Stimulated activated naive CD8-positive, alpha-beta T cell treated with anti-CD3 and anti-CD28 coated beads, Interleukin-15, amount 100 ng/mL, for 72 hours (primary cell): Measurements from ENCODE around the gene MACROD1.

Source experiments
- ATAC-seq: fragments of 150-1000 bp; cut with Tn5 transposase; 2 replicates; pipeline ENCODE4 v1.10.0; 2021; ENCODE audit warnings: mild to moderate bottlenecking, moderate library complexity
- DNase-seq, 2 donors: peaks; one replicate each; pipeline ENCODE4 v3.0.0; 2021 to 2022
- H3K27ac Mint-ChIP-seq, 2 donors: one replicate each; pipeline ENCODE4 v1.8.0; 2022; ENCODE audit warnings: mild to moderate bottlenecking in 2 of 2, mixed read lengths in 2 of 2, moderate library complexity in 2 of 2
- H3K27me3 Mint-ChIP-seq: one replicate; pipeline ENCODE4 v1.8.0; 2022; ENCODE audit warnings: mixed read lengths
- H3K4me1 Mint-ChIP-seq: one replicate; pipeline ENCODE4 v1.8.0; 2022; ENCODE audit warnings: mild to moderate bottlenecking, mixed read lengths
- H3K4me3 Mint-ChIP-seq, 2 donors: one replicate each; pipeline ENCODE4 v1.8.0; 2022; ENCODE audit warnings: mild to moderate bottlenecking in 2 of 2, mixed read lengths in 2 of 2, moderate library complexity in 1 of 2
- H3K9me3 Mint-ChIP-seq, 2 donors: one replicate each; pipeline ENCODE4 v1.8.0; 2022; ENCODE audit warnings: mixed read lengths in 2 of 2

The MACROD1 gene

GRCh38 chr11:64099436-64099835 is 66.5 kb downstream of the MACROD1 start:
- Mint-ChIP-seq H3K4me3 (no peak overlapping the region), H3K4me1 (no peaks in the 10 kb centered on the region), H3K27ac (peak overlapping the region in 1 of 2 donors; percentile 42), H3K27me3 (no peaks in the 10 kb centered on the region), H3K9me3 (no peaks in the 10 kb centered on the region)
- DNase-seq (no peak), ATAC-seq (no peak)

GRCh38 chr11:64098318-64098831 is 67.5 kb downstream of the MACROD1 start:
- Mint-ChIP-seq H3K9me3 (no peaks in the 10 kb centered on the region), H3K4me3 (no peak overlapping the region), H3K27ac (no peak overlapping the region), H3K27me3 (no peaks in the 10 kb centered on the region), H3K4me1 (no peaks in the 10 kb centered on the region)
- DNase-seq (no peak), ATAC-seq (no peak)

DNA sequence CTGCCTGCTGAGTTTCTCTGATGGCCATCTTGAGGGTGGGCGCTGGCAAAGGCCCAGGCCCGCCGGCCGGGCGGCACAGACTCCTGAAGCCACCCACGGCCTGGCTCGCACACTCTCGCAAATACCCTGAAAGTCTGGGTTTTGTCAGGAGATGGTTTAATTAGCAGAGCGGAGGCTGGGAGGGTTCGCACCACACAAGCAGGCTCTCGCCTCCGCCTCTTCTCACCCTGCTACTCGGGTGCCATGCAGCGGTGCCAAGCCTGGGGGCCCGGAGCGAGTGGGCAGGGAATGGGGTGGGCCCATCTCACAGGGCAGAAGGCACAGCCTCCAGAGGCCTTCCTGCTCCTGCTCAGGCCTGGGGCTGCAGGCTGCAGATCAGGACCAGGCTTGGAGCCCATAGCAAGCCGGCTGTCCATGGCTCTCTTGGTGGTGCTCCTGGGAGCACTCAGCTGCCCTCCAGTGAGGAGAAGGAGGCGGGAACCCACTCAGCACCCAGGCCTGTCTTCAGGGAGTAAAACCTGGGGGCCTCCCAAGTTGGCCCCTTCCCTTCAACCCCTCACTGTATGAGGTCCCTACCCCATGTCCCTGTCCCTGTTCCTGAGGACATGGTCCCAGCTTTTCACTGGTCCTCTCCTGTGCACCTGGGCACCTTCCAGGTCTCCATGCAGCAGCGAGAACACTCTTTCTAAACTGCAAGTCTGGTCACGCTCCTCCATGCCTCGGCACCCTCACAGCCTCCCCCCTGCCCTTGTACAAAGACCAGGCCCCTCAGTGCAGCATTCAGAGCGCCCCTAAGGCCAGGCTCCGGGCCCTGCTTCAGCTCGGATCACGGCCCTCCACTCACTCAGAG is 68.2 kb downstream of the MACROD1 start:
- H3K4me3 Mint-ChIP-seq: no peak overlapping the region
- no peaks in the 10 kb centered on the region for H3K4me1 Mint-ChIP-seq
- no peak overlapping the region for H3K27ac Mint-ChIP-seq
- DNase-seq: no peak
- ATAC-seq: no peak
- no peaks in the 10 kb centered on the region for H3K27me3 Mint-ChIP-seq
- H3K9me3 Mint-ChIP-seq: no peaks in the 10 kb centered on the region

DNA sequence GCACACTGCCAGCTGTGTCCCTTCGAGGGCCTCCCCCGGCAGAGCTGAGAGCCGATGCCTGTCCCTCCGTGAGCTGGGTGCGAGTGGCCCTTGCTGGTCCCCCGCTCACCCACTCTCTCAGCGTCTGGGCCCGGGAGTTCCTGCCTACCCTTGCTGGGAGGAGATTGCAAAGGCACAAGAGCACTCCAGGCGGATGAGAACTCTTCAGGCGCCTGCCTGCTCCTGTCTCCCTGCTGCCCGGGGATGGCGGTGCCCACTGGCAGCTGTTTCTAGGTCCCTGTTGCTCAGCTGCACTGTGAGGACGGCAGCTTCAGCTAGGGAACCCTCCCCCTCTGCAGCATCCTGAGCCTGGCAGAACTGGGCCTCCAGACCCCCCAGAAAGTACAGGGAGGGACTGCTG is 69.1 kb downstream of the MACROD1 start:
- no peak for ATAC-seq
- DNase-seq: no peak
- Mint-ChIP-seq H3K27ac (no peak overlapping the region), H3K9me3 (no peaks in the 10 kb centered on the region), H3K4me3 (no peak overlapping the region), H3K27me3 (no peaks in the 10 kb centered on the region), H3K4me1 (peaks cover 5% of the 10 kb centered on the region)

DNA sequence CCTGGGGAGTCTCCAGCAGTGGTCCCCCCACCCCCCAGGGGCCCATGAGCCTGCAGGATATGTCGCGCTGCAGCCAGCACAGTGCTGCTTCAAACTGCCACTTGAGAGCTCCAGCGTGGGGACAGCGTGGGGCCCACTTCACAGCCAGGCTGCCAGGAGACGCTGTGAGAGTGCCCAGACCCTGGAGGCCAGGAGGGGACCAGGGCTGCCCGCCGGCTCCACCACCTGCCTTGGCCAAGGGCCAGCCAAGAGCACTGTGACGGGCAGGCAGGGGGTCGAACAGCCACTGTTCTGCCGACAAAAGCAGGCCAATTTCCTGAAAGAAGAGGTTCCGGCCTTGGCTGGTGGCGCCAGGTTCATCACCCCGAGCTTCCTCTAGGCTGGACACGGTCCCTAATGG is 70.0 kb downstream of the MACROD1 start:
- Mint-ChIP-seq H3K4me1 (peaks cover 10% of the 10 kb centered on the region), H3K27me3 (no peaks in the 10 kb centered on the region)

GRCh38 chr11:64095273-64095817 is 70.6 kb downstream of the MACROD1 start:
- Mint-ChIP-seq H3K4me1 (peaks cover 16% of the 10 kb centered on the region), H3K4me3 (no peak overlapping the region), H3K9me3 (no peaks in the 10 kb centered on the region), H3K27ac (no peak overlapping the region), H3K27me3 (no peaks in the 10 kb centered on the region)
- ATAC-seq (no peak), DNase-seq (no peak)

More for the DNA sequence above, 70.0 kb downstream of the MACROD1 start:
- no peak overlapping the region for H3K4me3 Mint-ChIP-seq
- no peaks in the 10 kb centered on the region for H3K9me3 Mint-ChIP-seq
- DNase-seq: no peak
- no peak for ATAC-seq
- H3K27ac Mint-ChIP-seq: no peak overlapping the region

GRCh38 chr11:64094463-64095260 is 71.3 kb downstream of the MACROD1 start:
- H3K27ac Mint-ChIP-seq: no peak overlapping the region
- H3K9me3 Mint-ChIP-seq: no peaks in the 10 kb centered on the region
- peaks cover 23% of the 10 kb centered on the region for H3K4me1 Mint-ChIP-seq
- DNase-seq: no peak
- H3K27me3 Mint-ChIP-seq: no peaks in the 10 kb centered on the region
- no peak for ATAC-seq
- no peak overlapping the region for H3K4me3 Mint-ChIP-seq

GRCh38 chr11:64093233-64094039 is 72.5 kb downstream of the MACROD1 start:
- Mint-ChIP-seq H3K4me3 (no peak overlapping the region), H3K4me1 (peaks cover 23% of the 10 kb centered on the region), H3K27me3 (no peaks in the 10 kb centered on the region), H3K27ac (peak overlapping the region in 1 of 2 donors; percentile 27), H3K9me3 (no peaks in the 10 kb centered on the region)
- no peak for DNase-seq
- no peak for ATAC-seq

DNA sequence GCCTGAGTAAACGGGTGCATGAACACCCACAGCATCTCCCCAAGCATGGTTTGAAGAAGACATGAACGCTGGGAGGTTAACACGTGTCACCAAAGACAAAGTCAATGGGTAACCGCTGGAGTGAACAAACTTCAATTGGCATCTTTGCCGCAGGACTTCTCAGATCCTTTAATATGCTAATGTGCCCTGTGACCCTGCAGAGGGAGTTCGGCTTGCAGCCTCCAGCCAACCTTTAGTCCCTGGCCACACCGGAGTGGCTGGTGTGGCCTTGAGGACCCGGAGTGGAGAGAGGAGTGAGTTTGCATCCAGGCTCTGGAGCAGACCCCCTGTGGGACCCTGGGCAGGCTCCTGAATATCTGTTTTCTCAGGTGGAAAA is 73.2 kb downstream of the MACROD1 start:
- H3K4me3 Mint-ChIP-seq: no peak overlapping the region
- H3K27ac Mint-ChIP-seq: no peak overlapping the region
- no peak for ATAC-seq
- peaks cover 23% of the 10 kb centered on the region for H3K4me1 Mint-ChIP-seq
- H3K27me3 Mint-ChIP-seq: no peaks in the 10 kb centered on the region
- DNase-seq: no peak
- H3K9me3 Mint-ChIP-seq: no peaks in the 10 kb centered on the region

DNA sequence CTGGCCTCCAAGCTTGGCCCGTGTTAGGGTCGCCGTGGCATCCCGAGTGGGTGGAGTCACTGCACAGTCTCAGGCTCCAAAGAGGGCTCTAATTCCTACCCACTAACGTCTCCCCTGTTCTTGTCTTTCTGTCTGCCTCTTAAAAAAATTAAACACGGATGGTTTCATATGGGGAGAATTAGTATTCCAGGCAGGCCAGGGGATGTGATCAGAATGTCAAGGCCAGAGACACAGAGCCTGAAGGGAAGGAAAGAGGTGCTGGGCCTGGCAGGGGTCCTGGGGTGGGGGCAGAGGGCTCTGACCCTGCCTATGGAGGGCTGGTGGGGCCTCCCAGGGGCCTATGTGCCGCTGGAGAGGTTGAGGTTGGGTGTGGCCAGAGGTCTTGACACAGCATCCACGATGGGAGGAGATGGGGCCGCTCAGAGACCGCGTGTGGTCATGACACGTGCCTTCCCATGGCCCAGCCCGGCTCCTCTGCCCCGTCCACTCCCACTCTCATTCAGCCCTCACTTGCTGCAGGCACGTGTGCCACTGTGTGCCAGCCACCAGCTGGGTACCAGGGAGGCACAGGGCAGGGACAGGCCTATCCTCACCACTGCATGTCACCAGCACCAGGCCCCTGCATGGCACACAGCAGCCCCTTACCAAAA is 73.7 kb downstream of the MACROD1 start:
- DNase-seq (no peak), ATAC-seq (no peak)
- H3K4me1 Mint-ChIP-seq: peaks cover 23% of the 10 kb centered on the region
- peak overlapping the region; percentile 74 to 82 for H3K27ac Mint-ChIP-seq
- no peaks in the 10 kb centered on the region for H3K9me3 Mint-ChIP-seq
- H3K27me3 Mint-ChIP-seq: no peaks in the 10 kb centered on the region
- H3K4me3 Mint-ChIP-seq: no peak overlapping the region

DNA sequence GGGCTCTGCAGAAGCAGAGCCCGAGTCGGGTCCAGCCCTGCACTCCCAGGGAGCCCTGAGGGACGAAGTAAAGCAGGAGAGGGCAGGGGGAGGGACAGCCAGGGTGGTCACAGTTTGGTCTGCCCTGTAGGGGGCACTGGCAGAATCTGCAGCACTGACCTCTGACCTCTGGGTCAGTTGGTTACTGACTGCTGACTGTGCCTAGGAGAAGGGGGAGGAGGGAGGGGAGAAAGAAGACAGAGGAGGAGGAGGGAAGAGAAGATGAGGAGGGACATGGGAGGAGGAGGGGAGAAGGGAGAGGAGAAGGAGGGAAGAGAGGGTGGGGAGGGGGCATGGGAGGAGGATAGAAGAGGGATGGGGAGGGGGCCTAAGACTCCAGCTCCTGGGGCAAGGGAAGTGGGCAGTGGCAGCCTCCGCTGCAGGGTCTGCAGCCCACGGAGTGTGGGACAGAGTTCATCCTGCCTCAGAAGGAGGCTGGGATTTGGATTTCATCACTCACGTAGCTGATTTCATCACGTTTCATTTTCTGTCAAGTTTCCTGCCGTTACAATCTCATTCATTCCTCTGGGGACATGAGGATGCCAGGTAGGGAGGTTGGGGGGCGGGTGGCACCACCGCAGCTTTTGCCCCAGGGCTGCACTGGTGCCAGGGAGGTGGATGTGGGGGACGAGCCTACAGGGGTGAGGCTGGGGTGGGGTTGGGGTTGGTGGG is 75.0 kb downstream of the MACROD1 start:
- peak overlapping the region; percentile 54 to 74 for H3K27ac Mint-ChIP-seq
- no peak overlapping the region for H3K4me3 Mint-ChIP-seq
- H3K27me3 Mint-ChIP-seq: no peaks in the 10 kb centered on the region
- H3K4me1 Mint-ChIP-seq: peaks cover 23% of the 10 kb centered on the region
- DNase-seq (no peak), ATAC-seq (no peak)
- H3K9me3 Mint-ChIP-seq: no peaks in the 10 kb centered on the region

GRCh38 chr11:64089915-64090805 is 75.8 kb downstream of the MACROD1 start:
- no peak for ATAC-seq

DNA sequence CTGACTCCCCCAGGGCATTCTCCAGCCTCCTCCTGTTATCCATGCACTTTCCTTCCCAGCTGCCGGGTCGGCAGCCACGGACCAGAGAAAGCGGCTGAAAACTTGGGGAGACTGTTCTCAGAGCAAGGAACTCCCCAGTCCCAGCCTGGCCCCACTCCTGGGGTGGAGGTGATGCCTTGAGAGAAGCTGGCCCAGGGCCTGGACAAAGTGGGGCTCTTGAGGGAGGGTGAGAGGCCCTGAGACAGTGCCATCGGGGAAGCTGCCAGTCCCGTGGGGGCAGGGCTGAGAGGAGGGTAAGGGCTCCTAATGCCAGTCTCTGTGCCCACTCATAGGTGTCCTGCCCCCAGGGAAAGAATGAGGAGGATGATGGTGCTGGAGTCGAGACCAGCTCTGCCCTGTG is 76.4 kb downstream of the MACROD1 start:
- Mint-ChIP-seq H3K4me1 (peaks cover 23% of the 10 kb centered on the region), H3K27me3 (no peaks in the 10 kb centered on the region), H3K4me3 (no peak overlapping the region), H3K9me3 (no peaks in the 10 kb centered on the region), H3K27ac (peak overlapping the region in 1 of 2 donors; percentile 27)
- ATAC-seq (no peak), DNase-seq (no peak)

More at GRCh38 chr11:64089915-64090805, 75.8 kb downstream of the MACROD1 start:
- no peaks in the 10 kb centered on the region for H3K9me3 Mint-ChIP-seq
- peaks cover 23% of the 10 kb centered on the region for H3K4me1 Mint-ChIP-seq
- no peak overlapping the region for H3K4me3 Mint-ChIP-seq
- H3K27ac Mint-ChIP-seq: no peak overlapping the region
- no peaks in the 10 kb centered on the region for H3K27me3 Mint-ChIP-seq
- no peak for DNase-seq
